ENCODE results near the gene JAKMIP1.
A peak's percentile ranks its signal among the peaks of the same experiment; 100 is the strongest.

JAKMIP1 gene

GRCh38 chr4:6079965-6080364 is 120.4 kb downstream of the JAKMIP1 start:
- no peaks in the 10 kb centered on the region for H3K9me2 ChIP-seq (replicated peaks; ENCODE audit: insufficient read depth, low read length)
- H3K36me3 ChIP-seq (replicated peaks; ENCODE audit: insufficient read depth, low read length): no peaks in the 10 kb centered on the region
- H2AFZ ChIP-seq (ENCODE audit: low read length): no peak overlapping the region
- no peaks in the 10 kb centered on the region for H3K9me3 ChIP-seq (replicated peaks; ENCODE audit: insufficient read depth, low read length)
- no peak for DNase-seq
- H3K79me2 ChIP-seq (ENCODE audit: low read length): no peaks in the 10 kb centered on the region
- no peak overlapping the region for H3K27ac ChIP-seq (ENCODE audit: low read length)
- no peak overlapping the region for H3K4me3 ChIP-seq (ENCODE audit: low read length)
- H3F3A ChIP-seq (ENCODE audit: insufficient read depth, low read length): no peaks in the 10 kb centered on the region
- no peak overlapping the region for H3K4me2 ChIP-seq (ENCODE audit: low read depth, low read length)
- TF ChIP-seq CTCF (IDR thresholded peaks at IDR 0.05; ENCODE audit: low read length): no peak
- no peaks in the 10 kb centered on the region for H4K20me1 ChIP-seq (ENCODE audit: insufficient read depth, low read length)
- no peaks in the 10 kb centered on the region for H3K27me3 ChIP-seq (replicated peaks; ENCODE audit: insufficient read depth, low read length)
- no peak overlapping the region for H3K9ac ChIP-seq (ENCODE audit: low read length)
- H3K4me1 ChIP-seq (ENCODE audit: low read length): no peaks in the 10 kb centered on the region

GRCh38 chr4:6078560-6078959 is 121.8 kb downstream of the JAKMIP1 start:
- DNase-seq: no peak
- Histone ChIP-seq H3F3A (ENCODE audit: insufficient read depth, low read length) (no peaks in the 10 kb centered on the region), H3K36me3 (replicated peaks; ENCODE audit: insufficient read depth, low read length) (no peaks in the 10 kb centered on the region), H3K9ac (ENCODE audit: low read length) (no peak overlapping the region), H3K4me3 (ENCODE audit: low read length) (no peak overlapping the region), H3K4me2 (ENCODE audit: low read depth, low read length) (no peak overlapping the region), H3K9me3 (replicated peaks; ENCODE audit: insufficient read depth, low read length) (no peaks in the 10 kb centered on the region), H3K9me2 (replicated peaks; ENCODE audit: insufficient read depth, low read length) (no peaks in the 10 kb centered on the region), H3K4me1 (ENCODE audit: low read length) (no peaks in the 10 kb centered on the region), H4K20me1 (ENCODE audit: insufficient read depth, low read length) (no peaks in the 10 kb centered on the region), H3K27ac (ENCODE audit: low read length) (no peak overlapping the region), H3K79me2 (ENCODE audit: low read length) (no peaks in the 10 kb centered on the region), H3K27me3 (replicated peaks; ENCODE audit: insufficient read depth, low read length) (no peaks in the 10 kb centered on the region), H2AFZ (ENCODE audit: low read length) (no peak overlapping the region)
- TF ChIP-seq EZH2 (optimal IDR thresholded peaks at IDR 0.05; ENCODE audit: low read depth, low read length): no peak
- no peak for TF ChIP-seq CTCF (IDR thresholded peaks at IDR 0.05; ENCODE audit: low read length)
- no peak for TF ChIP-seq EZH2phosphoT487 (IDR thresholded peaks at IDR 0.05; ENCODE audit: low read length)

- no peaks in the 10 kb centered on the region for H3K36me3 ChIP-seq (replicated peaks; ENCODE audit: insufficient read depth, low read length)
- DNase-seq: no peak
Measured at GRCh38 chr4:6076391-6076790, 124.0 kb downstream of the JAKMIP1 start.

More at GRCh38 chr4:6076391-6076790, 124.0 kb downstream of the JAKMIP1 start:
- TF ChIP-seq CTCF (IDR thresholded peaks at IDR 0.05; ENCODE audit: low read length): peak; percentile 31
- TF ChIP-seq EZH2phosphoT487 (IDR thresholded peaks at IDR 0.05; ENCODE audit: low read length): no peak
- no peak overlapping the region for H3K4me3 ChIP-seq (ENCODE audit: low read length)
- no peaks in the 10 kb centered on the region for H3K79me2 ChIP-seq (ENCODE audit: low read length)
- no peaks in the 10 kb centered on the region for H3K27me3 ChIP-seq (replicated peaks; ENCODE audit: insufficient read depth, low read length)
- no peak overlapping the region for H2AFZ ChIP-seq (ENCODE audit: low read length)
- no peaks in the 10 kb centered on the region for H3F3A ChIP-seq (ENCODE audit: insufficient read depth, low read length)
- no peaks in the 10 kb centered on the region for H4K20me1 ChIP-seq (ENCODE audit: insufficient read depth, low read length)
- no peaks in the 10 kb centered on the region for H3K9me2 ChIP-seq (replicated peaks; ENCODE audit: insufficient read depth, low read length)
- H3K9ac ChIP-seq (ENCODE audit: low read length): no peak overlapping the region
- peaks cover 6% of the 10 kb centered on the region; the same call in 1 of the 2 replicates for H3K4me1 ChIP-seq (ENCODE audit: low read length)
- H3K9me3 ChIP-seq (replicated peaks; ENCODE audit: insufficient read depth, low read length): no peaks in the 10 kb centered on the region
- no peak overlapping the region for H3K27ac ChIP-seq (ENCODE audit: low read length)
- no peak overlapping the region for H3K4me2 ChIP-seq (ENCODE audit: low read depth, low read length)

Data from MM.1S (cell line).